ENCODE data around the gene IMMP2L.
"Not testable (repeated sequence)": the region's sequence is repeated elsewhere in the genome, so short reads cannot be mapped to it uniquely, and the experiment has no call there.

Gene IMMP2L

GRCh38 chr7:110685899-110686298 is 876.4 kb downstream of the IMMP2L start:
- no peaks in the 10 kb centered on the region for H3K27me3 ChIP-seq (ENCODE audit: control insufficient read depth, insufficient read depth, low read length)
- H3K4me3 ChIP-seq (ENCODE audit: low read depth, low read length): no peak overlapping the region
- H3K9ac ChIP-seq (ENCODE audit: low read length): no peak overlapping the region
- no peaks in the 10 kb centered on the region for H3K36me3 ChIP-seq (ENCODE audit: control insufficient read depth, insufficient read depth, low read length)
- H3K4me1 ChIP-seq (ENCODE audit: control insufficient read depth, insufficient read depth, low read length): no peaks in the 10 kb centered on the region
- no peak overlapping the region for H3K27ac ChIP-seq (ENCODE audit: low read depth, low read length)
- peaks cover 6% of the 10 kb centered on the region for H3K9me3 ChIP-seq (ENCODE audit: control insufficient read depth, insufficient read depth, low read depth, low read length)

DNA sequence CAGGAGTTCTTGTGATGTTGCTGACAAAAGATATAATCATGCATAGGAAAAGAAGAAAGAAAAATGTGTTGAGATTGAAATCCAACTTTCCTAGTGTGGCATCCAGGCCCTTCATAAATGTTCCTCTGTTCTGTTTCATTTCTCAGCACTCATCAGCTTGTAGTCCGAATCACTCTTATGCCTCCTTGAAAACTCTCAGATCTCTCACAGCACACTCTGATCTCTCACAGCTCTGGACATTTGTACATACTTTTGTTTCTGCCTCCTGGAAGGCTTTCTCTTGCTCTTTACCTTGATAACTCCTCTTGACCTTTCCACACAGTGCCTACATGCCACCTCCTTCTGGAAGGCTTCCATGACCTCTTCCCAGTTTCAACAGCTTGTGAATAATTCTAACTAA is 880.4 kb downstream of the IMMP2L start:
- H3K9ac ChIP-seq (ENCODE audit: low read length): no peak overlapping the region
- H3K4me3 ChIP-seq (ENCODE audit: low read depth, low read length): no peak overlapping the region
- H3K9me3 ChIP-seq (ENCODE audit: control insufficient read depth, insufficient read depth, low read depth, low read length): no peaks in the 10 kb centered on the region
- no peak overlapping the region for H3K27ac ChIP-seq (ENCODE audit: low read depth, low read length)
- no peaks in the 10 kb centered on the region for H3K4me1 ChIP-seq (ENCODE audit: control insufficient read depth, insufficient read depth, low read length)
- no peaks in the 10 kb centered on the region for H3K36me3 ChIP-seq (ENCODE audit: control insufficient read depth, insufficient read depth, low read length)
- no peaks in the 10 kb centered on the region for H3K27me3 ChIP-seq (ENCODE audit: control insufficient read depth, insufficient read depth, low read length)

DNA sequence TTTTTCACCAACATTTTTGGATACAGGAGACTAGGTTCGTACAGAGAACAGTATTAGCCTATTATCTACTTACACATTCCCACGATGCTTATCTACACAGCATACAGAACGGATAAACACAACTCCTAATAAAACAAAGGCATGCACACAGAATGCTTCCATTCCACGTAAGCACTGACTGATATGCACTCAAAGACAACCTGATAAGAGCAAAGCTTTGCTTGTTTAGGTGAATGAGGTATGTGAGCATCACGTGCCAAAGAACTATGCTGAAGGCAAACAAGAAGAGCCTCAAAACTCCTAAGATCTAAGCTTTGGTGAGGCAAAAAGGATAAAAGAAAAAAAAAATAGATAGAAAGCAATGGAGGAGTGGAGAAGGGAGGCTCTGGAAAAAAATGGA is 884.9 kb downstream of the IMMP2L start:
- Histone ChIP-seq H3K9ac (ENCODE audit: low read length) (no peak overlapping the region), H3K4me3 (ENCODE audit: low read depth, low read length) (no peak overlapping the region), H3K9me3 (ENCODE audit: control insufficient read depth, insufficient read depth, low read depth, low read length) (peaks cover 23% of the 10 kb centered on the region), H3K36me3 (ENCODE audit: control insufficient read depth, insufficient read depth, low read length) (no peaks in the 10 kb centered on the region), H3K4me1 (ENCODE audit: control insufficient read depth, insufficient read depth, low read length) (no peaks in the 10 kb centered on the region), H3K27me3 (ENCODE audit: control insufficient read depth, insufficient read depth, low read length) (no peaks in the 10 kb centered on the region), H3K27ac (ENCODE audit: low read depth, low read length) (no peak overlapping the region)

- Histone ChIP-seq H3K27ac (ENCODE audit: low read depth, low read length) (no peak overlapping the region), H3K4me3 (ENCODE audit: low read depth, low read length) (no peak overlapping the region), H3K36me3 (ENCODE audit: control insufficient read depth, insufficient read depth, low read length) (no peaks in the 10 kb centered on the region), H3K9me3 (ENCODE audit: control insufficient read depth, insufficient read depth, low read depth, low read length) (peaks cover 29% of the 10 kb centered on the region), H3K9ac (ENCODE audit: low read length) (no peak overlapping the region), H3K4me1 (ENCODE audit: control insufficient read depth, insufficient read depth, low read length) (no peaks in the 10 kb centered on the region), H3K27me3 (ENCODE audit: control insufficient read depth, insufficient read depth, low read length) (no peaks in the 10 kb centered on the region)
Measured at GRCh38 chr7:110676785-110677184, 885.5 kb downstream of the IMMP2L start.

DNA sequence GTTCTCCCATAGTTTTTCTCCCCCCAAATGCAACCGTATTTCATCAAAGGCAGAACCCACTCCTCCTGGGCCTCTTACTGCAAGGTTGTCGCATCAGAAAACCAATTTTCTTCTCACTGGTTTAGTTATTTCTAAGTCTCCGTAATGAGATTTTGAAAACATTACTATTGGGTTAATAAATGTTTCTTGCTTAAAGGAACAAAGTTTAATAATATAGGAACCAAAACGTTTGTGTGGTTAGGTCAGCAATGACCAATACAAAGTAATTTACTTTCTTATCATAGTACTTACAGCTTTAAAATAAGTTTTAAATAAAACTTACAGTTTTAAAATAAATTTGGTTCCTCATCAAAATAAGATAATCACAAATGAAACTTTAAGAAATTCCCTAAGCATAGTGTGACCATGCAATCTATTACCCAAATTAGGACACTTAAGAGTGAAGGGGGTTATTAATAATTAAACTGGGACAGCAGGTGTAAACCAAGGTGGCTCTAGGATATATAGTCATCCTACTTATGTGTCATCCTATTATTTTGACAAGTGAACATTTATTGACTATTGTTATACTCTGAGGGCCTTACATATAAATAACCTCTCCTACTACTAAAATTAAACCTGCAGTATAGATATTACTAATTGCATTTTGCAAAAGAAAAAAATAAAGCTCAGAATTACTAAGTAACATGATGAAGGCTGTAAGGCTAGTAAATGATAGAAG is 886.7 kb downstream of the IMMP2L start:
- Histone ChIP-seq H3K27me3 (ENCODE audit: control insufficient read depth, insufficient read depth, low read length) (no peaks in the 10 kb centered on the region), H3K9ac (ENCODE audit: low read length) (no peak overlapping the region), H3K4me1 (ENCODE audit: control insufficient read depth, insufficient read depth, low read length) (no peaks in the 10 kb centered on the region), H3K36me3 (ENCODE audit: control insufficient read depth, insufficient read depth, low read length) (no peaks in the 10 kb centered on the region), H3K27ac (ENCODE audit: low read depth, low read length) (no peak overlapping the region), H3K9me3 (ENCODE audit: control insufficient read depth, insufficient read depth, low read depth, low read length) (peaks cover 34% of the 10 kb centered on the region), H3K4me3 (ENCODE audit: low read depth, low read length) (no peak overlapping the region)

DNA sequence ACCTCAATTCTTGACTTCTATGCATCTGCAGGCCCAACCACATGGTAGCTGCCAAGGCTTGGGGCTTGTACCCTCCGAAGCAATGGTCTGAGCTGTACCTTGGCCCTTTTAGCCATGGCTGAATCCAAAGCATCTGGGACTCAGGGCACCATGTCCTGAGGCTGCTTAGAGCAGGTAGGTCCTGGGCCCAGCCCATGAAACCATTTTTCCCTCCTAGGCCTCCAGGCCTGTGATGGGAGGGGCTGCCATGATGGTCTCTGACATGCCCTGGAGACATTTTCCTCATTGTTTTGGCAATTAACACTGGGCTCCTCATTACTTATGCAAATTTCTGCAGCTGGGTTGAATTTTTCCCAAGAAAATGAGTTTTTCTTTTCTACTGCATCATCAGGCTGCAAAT is 889.1 kb downstream of the IMMP2L start:
- Histone ChIP-seq H3K27ac (ENCODE audit: low read depth, low read length) (no peak overlapping the region), H3K4me1 (ENCODE audit: control insufficient read depth, insufficient read depth, low read length) (no peaks in the 10 kb centered on the region; the same call in 1 of the 2 replicates), H3K9me3 (ENCODE audit: control insufficient read depth, insufficient read depth, low read depth, low read length) (peaks cover 38% of the 10 kb centered on the region), H3K4me3 (ENCODE audit: low read depth, low read length) (no peak overlapping the region), H3K27me3 (ENCODE audit: control insufficient read depth, insufficient read depth, low read length) (no peaks in the 10 kb centered on the region), H3K36me3 (ENCODE audit: control insufficient read depth, insufficient read depth, low read length) (no peaks in the 10 kb centered on the region), H3K9ac (ENCODE audit: low read length) (no peak overlapping the region)

DNA sequence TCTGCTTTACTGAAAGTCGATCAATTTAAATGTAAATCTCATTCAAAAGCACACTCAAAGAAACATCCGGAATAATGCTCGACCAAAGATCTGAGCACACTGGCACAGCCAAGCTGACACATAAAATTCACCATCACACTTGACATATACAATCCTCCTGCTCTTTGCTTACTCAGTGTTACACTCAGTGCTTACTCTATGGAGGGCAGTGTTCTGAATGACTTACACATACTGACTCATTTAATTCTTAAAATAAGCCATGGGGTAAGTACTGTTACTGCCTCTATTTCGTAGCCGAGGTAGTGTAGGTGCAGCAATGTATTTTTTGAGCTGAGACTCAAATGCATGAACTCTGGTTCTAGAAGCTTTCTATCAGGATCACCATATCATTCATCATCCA is 892.9 kb downstream of the IMMP2L start:
- H3K27me3 ChIP-seq (ENCODE audit: control insufficient read depth, insufficient read depth, low read length): no peaks in the 10 kb centered on the region
- H3K36me3 ChIP-seq (ENCODE audit: control insufficient read depth, insufficient read depth, low read length): no peaks in the 10 kb centered on the region
- H3K9me3 ChIP-seq (ENCODE audit: control insufficient read depth, insufficient read depth, low read depth, low read length): peaks cover 37% of the 10 kb centered on the region
- no peak overlapping the region for H3K4me3 ChIP-seq (ENCODE audit: low read depth, low read length)
- no peak overlapping the region for H3K27ac ChIP-seq (ENCODE audit: low read depth, low read length)
- H3K4me1 ChIP-seq (ENCODE audit: control insufficient read depth, insufficient read depth, low read length): no peaks in the 10 kb centered on the region; the same call in 1 of the 2 replicates
- no peak overlapping the region for H3K9ac ChIP-seq (ENCODE audit: low read length)

- Histone ChIP-seq H3K4me3 (ENCODE audit: low read depth, low read length) (no peak overlapping the region), H3K27me3 (ENCODE audit: control insufficient read depth, insufficient read depth, low read length) (no peaks in the 10 kb centered on the region), H3K9me3 (ENCODE audit: control insufficient read depth, insufficient read depth, low read depth, low read length) (peaks cover 26% of the 10 kb centered on the region), H3K36me3 (ENCODE audit: control insufficient read depth, insufficient read depth, low read length) (no peaks in the 10 kb centered on the region), H3K27ac (ENCODE audit: low read depth, low read length) (no peak overlapping the region), H3K4me1 (ENCODE audit: control insufficient read depth, insufficient read depth, low read length) (no peaks in the 10 kb centered on the region; the same call in 1 of the 2 replicates), H3K9ac (ENCODE audit: low read length) (no peak overlapping the region)
Measured at GRCh38 chr7:110664803-110665202, 897.5 kb downstream of the IMMP2L start.

- H3K9me3 ChIP-seq (ENCODE audit: control insufficient read depth, insufficient read depth, low read depth, low read length): peaks cover 19% of the 10 kb centered on the region
- not testable (repeated sequence) for H3K9ac ChIP-seq (ENCODE audit: low read length); H3K27me3 ChIP-seq (ENCODE audit: control insufficient read depth, insufficient read depth, low read length); H3K4me1 ChIP-seq (ENCODE audit: control insufficient read depth, insufficient read depth, low read length); H3K27ac ChIP-seq (ENCODE audit: low read depth, low read length); H3K36me3 ChIP-seq (ENCODE audit: control insufficient read depth, insufficient read depth, low read length); H3K4me3 ChIP-seq (ENCODE audit: low read depth, low read length)
Measured at GRCh38 chr7:110660637-110661036, 901.7 kb downstream of the IMMP2L start.

DNA sequence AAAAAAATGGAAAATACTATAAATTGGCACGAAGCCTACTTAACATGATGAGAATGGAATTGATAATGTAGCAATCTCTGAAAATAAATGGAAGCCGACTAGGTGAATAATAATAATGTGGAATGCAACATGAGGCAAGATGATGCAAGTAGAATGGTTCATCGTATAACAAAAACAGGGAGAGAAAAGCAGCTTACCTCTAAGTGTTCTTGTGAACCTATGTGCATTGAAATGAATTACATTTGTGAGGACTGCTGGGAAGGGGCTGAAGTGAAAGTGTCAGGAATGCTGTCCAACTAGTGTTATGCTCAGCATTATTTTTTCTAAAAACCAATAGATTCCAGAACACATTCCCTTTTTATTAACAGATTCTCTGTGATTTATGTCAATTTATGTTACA is 912.0 kb downstream of the IMMP2L start:
- peak overlapping the region; percentile 65; the same call in 1 of the 2 replicates for H3K27ac ChIP-seq (ENCODE audit: low read depth, low read length)
- no peaks in the 10 kb centered on the region for H3K27me3 ChIP-seq (ENCODE audit: control insufficient read depth, insufficient read depth, low read length)
- no peak overlapping the region for H3K9ac ChIP-seq (ENCODE audit: low read length)
- peaks cover 3% of the 10 kb centered on the region; the same call in 1 of the 2 replicates for H3K4me1 ChIP-seq (ENCODE audit: control insufficient read depth, insufficient read depth, low read length)
- no peak overlapping the region for H3K4me3 ChIP-seq (ENCODE audit: low read depth, low read length)
- no peaks in the 10 kb centered on the region for H3K36me3 ChIP-seq (ENCODE audit: control insufficient read depth, insufficient read depth, low read length)
- 0 out of 2 replicates have a peak, but pooled peaks cover 2% of the 10 kb centered on the region for H3K9me3 ChIP-seq (ENCODE audit: control insufficient read depth, insufficient read depth, low read depth, low read length)

- Histone ChIP-seq H3K4me3 (ENCODE audit: low read depth, low read length) (no peak overlapping the region), H3K27ac (ENCODE audit: low read depth, low read length) (no peak overlapping the region), H3K9me3 (ENCODE audit: control insufficient read depth, insufficient read depth, low read depth, low read length) (no peaks in the 10 kb centered on the region)
Measured at GRCh38 chr7:110647266-110647665, 915.0 kb downstream of the IMMP2L start.

More at GRCh38 chr7:110647266-110647665, 915.0 kb downstream of the IMMP2L start:
- Histone ChIP-seq H3K27me3 (ENCODE audit: control insufficient read depth, insufficient read depth, low read length) (no peaks in the 10 kb centered on the region), H3K4me1 (ENCODE audit: control insufficient read depth, insufficient read depth, low read length) (peaks cover 3% of the 10 kb centered on the region; the same call in 1 of the 2 replicates), H3K36me3 (ENCODE audit: control insufficient read depth, insufficient read depth, low read length) (no peaks in the 10 kb centered on the region), H3K9ac (ENCODE audit: low read length) (no peak overlapping the region)

Measured in HUES6 (cell line).